Activated CD4-positive, alpha-beta memory T cell treated with anti-CD3 and anti-CD28 coated beads, Interleukin-2, amount 10 ng/mL, durations not matched to agents 7 days and 5 days (primary cell): ENCODE measurements around the gene IL22RA1. TPM values are rescaled to one million over a fixed set of nuclear protein-coding genes. Genes with fewer than 3 reads are reported as not detected.

Source experiments
- CTCF ChIA-PET: fragments of 350-600 bp; sonication (Branson Sonifier 250); formaldehyde crosslinking; loops from one replicate; lab custom pipeline; 2021; ENCODE audit warnings: antibody characterized with exemption, inconsistent platforms; lab: Charles Lee
- POLR2A ChIA-PET: fragments of 350-600 bp; sonication (Branson Sonifier 250); formaldehyde crosslinking; loops from one replicate; lab custom pipeline; 2021; ENCODE audit warnings: antibody characterized with exemption; lab: Charles Lee
- DNase-seq: peaks from one replicate; pipeline ENCODE4 v3.0.0-alpha.2; 2020
- H3K27ac Mint-ChIP-seq: one replicate; pipeline ENCODE4 v1.8.0; 2021; ENCODE audit warnings: mild to moderate bottlenecking, mixed read lengths
- H3K27me3 Mint-ChIP-seq: one replicate; pipeline ENCODE4 v1.8.0; 2021; ENCODE audit warnings: mixed read lengths
- H3K36me3 Mint-ChIP-seq: one replicate; pipeline ENCODE4 v1.8.0; 2021; ENCODE audit warnings: low read depth, mixed read lengths
- H3K4me1 Mint-ChIP-seq: one replicate; pipeline ENCODE4 v1.8.0; 2021; ENCODE audit warnings: mixed read lengths
- H3K4me3 Mint-ChIP-seq: one replicate; pipeline ENCODE4 v1.8.0; 2021; ENCODE audit warnings: mild to moderate bottlenecking, mixed read lengths
- H3K9me3 Mint-ChIP-seq: one replicate; pipeline ENCODE4 v1.8.0; 2021; ENCODE audit warnings: mixed read lengths
- total RNA-seq, 2 experiments: library from RNA; stranded (reverse); gene quantifications; one replicate each; pipeline ENCODE4 v1.2.3, GENCODE V29; 2021

The IL22RA1 gene, protein sequence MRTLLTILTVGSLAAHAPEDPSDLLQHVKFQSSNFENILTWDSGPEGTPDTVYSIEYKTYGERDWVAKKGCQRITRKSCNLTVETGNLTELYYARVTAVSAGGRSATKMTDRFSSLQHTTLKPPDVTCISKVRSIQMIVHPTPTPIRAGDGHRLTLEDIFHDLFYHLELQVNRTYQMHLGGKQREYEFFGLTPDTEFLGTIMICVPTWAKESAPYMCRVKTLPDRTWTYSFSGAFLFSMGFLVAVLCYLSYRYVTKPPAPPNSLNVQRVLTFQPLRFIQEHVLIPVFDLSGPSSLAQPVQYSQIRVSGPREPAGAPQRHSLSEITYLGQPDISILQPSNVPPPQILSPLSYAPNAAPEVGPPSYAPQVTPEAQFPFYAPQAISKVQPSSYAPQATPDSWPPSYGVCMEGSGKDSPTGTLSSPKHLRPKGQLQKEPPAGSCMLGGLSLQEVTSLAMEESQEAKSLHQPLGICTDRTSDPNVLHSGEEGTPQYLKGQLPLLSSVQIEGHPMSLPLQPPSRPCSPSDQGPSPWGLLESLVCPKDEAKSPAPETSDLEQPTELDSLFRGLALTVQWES
- total RNA-seq: not detected

DNA sequence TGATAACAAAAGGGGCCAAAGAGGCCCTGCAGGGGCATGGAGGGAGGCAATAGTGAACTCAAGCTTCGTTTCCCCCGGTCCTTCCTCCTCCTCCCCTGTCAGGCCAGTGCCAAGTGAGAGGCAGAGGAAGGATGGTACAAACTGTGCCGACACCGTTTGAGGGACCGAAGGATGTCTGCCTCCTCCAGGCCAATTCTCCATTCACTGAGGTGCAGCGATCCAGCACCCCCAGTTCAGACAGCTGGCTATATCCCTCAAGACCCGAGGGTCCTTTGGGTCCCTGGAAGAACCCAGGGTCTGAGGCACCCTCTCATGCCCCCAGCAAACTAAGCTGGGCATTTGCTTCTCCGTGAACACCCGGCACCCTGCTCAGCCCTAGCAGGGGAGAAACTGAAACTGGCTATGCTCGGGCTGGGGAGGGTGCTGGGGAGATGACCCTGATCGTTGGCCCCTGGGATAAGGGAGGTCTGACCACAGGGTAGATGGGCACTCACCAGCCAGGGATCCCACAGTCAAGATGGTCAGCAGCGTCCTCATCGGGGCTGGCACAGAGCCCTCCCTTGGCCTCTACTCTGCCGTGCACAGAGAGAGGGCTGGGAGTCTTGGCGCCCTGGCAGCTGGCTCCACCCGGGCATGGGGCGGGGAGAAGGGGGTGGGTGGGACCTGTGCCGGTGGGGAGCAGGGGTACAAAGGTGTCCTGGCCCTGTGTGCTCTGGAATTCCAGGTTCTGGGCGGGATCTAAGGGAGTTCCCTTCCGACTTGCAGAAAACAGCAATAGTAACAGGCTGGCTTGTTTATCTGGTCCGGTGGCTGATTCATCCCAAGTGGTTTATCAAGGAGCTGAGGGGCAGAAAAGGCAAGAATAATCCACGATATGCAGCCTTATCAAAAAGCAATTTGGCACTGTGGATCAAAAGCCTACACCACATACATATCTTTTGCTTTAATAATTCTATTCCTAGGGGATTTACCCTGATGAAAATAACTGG, at the start of gene IL22RA1:
Gene IL22RA1 (minus strand): TSS at position 595 of the 989 bp plus-strand sequence. CDS start 58 bp downstream, at position 537.
- ChIA-PET CTCF (interaction anchor here (1.7 kb wide), 1 partner anchor 72 kb away, joined by 4 read pairs; no protein-coding TSS in a partner anchor), POLR2A (interaction anchor here (1.2 kb wide), 1 partner anchor 7 kb away, joined by 3 read pairs; no protein-coding TSS in a partner anchor)
- peaks cover 8% of the 10 kb centered on the region for H3K27me3 Mint-ChIP-seq
- H3K27ac Mint-ChIP-seq: no peak within 1 kb of the TSS
- H3K36me3 Mint-ChIP-seq: no peaks in the 10 kb centered on the region
- H3K4me1 Mint-ChIP-seq: peaks cover 5% of the 10 kb centered on the region
- no peaks in the 10 kb centered on the region for H3K9me3 Mint-ChIP-seq
- H3K4me3 Mint-ChIP-seq: no peak within 1 kb of the TSS
- no peak for DNase-seq

DNA sequence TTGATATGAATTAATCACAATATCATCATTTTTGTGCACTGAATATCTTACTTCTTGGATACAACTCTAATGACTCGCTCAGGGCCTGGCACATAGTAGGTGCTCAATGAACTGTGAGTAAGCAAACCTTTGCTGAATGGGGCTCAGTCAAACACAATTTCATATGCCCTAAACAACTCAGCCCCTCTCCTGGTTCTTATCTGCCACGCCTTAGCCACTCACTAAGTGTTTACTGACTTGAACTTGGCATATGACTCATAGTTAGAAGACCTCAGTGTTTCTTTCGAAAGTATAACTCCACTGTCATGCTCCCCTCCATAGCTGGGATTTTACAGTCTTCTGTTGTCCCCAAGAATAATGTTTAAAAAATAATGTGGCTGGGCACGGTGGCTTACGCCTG, 48.9 kb upstream of the IL22RA1 start:
- DNase-seq: peak; percentile 58
- H3K27me3 Mint-ChIP-seq: peaks cover 1% of the 10 kb centered on the region
- H3K4me3 Mint-ChIP-seq: peak overlapping the region; percentile 30
- H3K36me3 Mint-ChIP-seq: peaks cover 13% of the 10 kb centered on the region
- ChIA-PET CTCF (interaction anchor here (1.2 to 3.5 kb wide), 5 partner anchors 10 to 224 kb away, joined by 3 to 30 read pairs (median 12); partner anchors contain the start of gene NIPAL3), POLR2A (interaction anchor here (0.6 to 4.5 kb wide), 6 partner anchors 12 to 553 kb away, joined by 3 to 25 read pairs (median 4); partner anchors contain the start of gene CLIC4)
- H3K9me3 Mint-ChIP-seq: peaks cover 3% of the 10 kb centered on the region
- peaks cover 74% of the 10 kb centered on the region for H3K4me1 Mint-ChIP-seq
- H3K27ac Mint-ChIP-seq: peak overlapping the region; percentile 94

DNA sequence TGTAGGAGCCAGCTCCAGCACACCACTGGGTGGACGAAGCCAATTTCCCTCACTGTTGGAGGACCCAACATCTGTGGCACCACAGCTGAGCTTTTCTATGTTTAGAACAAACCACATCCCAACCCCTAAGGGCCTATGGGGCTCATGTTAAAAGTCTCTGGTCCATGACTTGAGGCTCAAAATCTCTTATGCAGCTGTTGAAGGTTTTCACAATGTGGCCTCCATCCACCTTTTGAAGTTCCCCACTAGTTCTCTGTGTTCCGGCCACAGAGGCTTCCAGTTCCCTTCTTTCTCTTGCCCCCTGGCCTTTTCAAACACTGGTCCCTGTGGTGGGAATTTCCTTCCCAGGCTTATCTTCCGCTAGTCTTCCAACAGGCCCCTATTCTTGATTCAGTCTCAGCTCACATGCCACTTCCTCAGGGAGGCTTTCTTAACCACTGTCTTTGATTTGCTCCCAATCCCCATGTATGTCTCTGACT, 48.1 kb upstream of the IL22RA1 start:
- H3K4me1 Mint-ChIP-seq: peaks cover 79% of the 10 kb centered on the region
- H3K27me3 Mint-ChIP-seq: peaks cover 4% of the 10 kb centered on the region
- ChIA-PET CTCF (interaction anchor here (1.2 to 3.3 kb wide), 8 partner anchors 8 to 225 kb away, joined by 3 to 40 read pairs (median 14); partner anchors contain the start of gene NIPAL3), POLR2A (interaction anchor here (1.0 to 4.5 kb wide), 8 partner anchors 41 to 451 kb away, joined by 3 to 25 read pairs (median 4); partner anchors contain the start of genes NIPAL3 and SRSF10)
- peaks cover 16% of the 10 kb centered on the region for H3K36me3 Mint-ChIP-seq
- H3K27ac Mint-ChIP-seq: peak overlapping the region; percentile 94
- H3K4me3 Mint-ChIP-seq: no peak overlapping the region
- H3K9me3 Mint-ChIP-seq: peaks cover 3% of the 10 kb centered on the region
- DNase-seq: no peak

DNA sequence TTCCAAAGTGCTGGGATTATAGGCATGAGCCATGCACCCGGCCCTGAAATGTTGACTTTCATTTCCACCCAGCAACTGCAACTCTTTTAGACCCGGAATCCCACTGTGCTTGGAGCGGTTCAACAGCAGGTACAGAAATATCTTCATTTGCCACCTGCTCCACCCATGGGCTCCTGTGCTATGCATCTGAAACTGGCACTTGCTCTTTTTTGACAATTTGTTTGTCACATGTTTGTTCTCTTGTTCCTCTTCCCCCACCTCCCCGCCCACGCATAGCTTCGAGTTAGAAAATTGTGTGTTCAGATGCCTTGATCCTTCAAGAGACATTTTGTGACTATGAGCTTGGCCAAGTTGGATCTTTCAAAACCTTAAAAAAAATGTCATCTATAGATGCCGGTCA, 46.6 kb upstream of the IL22RA1 start:
- H3K27me3 Mint-ChIP-seq: peaks cover 4% of the 10 kb centered on the region

DNA sequence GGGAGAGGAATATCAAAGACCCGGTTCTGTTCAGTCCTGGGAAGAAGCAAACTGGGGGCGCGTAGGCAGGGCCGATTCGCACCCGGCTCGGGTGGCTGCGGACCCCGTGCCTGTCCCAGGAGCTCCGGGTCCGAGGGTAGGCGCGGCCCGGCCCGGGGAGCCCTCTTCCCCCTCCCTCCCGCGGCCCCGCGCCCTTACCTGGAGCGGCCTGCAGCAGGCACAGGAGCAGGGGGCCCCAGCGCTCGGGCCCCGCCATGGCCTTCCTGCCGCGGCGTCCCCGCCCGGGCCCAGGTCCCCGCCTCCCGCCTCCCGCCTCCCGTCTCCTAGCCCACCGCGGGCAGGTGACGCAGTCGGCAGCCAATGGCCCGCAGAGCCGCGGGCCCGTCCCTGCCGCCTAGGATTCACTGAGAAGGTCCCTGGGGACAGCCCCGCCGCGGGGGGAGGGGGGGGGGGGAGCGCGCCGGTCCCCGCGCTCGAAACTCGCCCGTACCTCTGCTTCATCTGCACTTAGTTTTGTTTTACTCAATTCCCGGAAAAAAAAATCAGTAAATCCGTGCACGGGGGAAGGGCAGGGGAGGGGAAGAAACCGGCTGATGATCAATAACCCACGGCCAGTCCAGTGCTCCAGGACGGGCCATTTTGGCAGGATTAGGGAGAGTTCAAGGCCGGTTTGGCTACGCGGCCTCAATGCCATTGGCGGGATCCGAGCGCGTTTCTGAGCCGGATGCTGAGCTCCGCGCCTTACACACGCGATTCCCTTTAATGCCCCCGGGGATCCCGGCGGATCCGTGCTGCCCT, 44.3 kb upstream of the IL22RA1 start, which contains the start of gene IFNLR1:
Gene IFNLR1 (minus strand): TSS at position 297 of the 798 bp plus-strand sequence. CDS start 41 bp downstream, at position 256.
- peaks cover 10% of the 10 kb centered on the region for H3K36me3 Mint-ChIP-seq
- POLR2A ChIA-PET: interaction anchor here (0.7 to 2.0 kb wide), 6 partner anchors 12 to 230 kb away, joined by 3 to 5 read pairs (median 4); no protein-coding TSS in a partner anchor
- peaks cover 50% of the 10 kb centered on the region for H3K4me1 Mint-ChIP-seq
- H3K27ac Mint-ChIP-seq: peak within 1 kb of the TSS; percentile 38
- CTCF ChIA-PET: interaction anchor here (0.6 to 5.3 kb wide), 9 partner anchors 12 to 1054 kb away, joined by 3 to 37 read pairs (median 7); partner anchors contain the start of gene NIPAL3
- DNase-seq: peak; percentile 79
- peaks cover 3% of the 10 kb centered on the region for H3K9me3 Mint-ChIP-seq
- peak within 1 kb of the TSS; percentile 79 for H3K4me3 Mint-ChIP-seq
- peaks cover 2% of the 10 kb centered on the region for H3K27me3 Mint-ChIP-seq

More for the DNA sequence above, 46.6 kb upstream of the IL22RA1 start:
- H3K27ac Mint-ChIP-seq: peak overlapping the region; percentile 94
- peaks cover 68% of the 10 kb centered on the region for H3K4me1 Mint-ChIP-seq
- ChIA-PET CTCF (interaction anchor here (0.6 to 3.3 kb wide), 8 partner anchors 10 to 226 kb away, joined by 3 to 40 read pairs (median 14); partner anchors contain the start of genes GRHL3 and NIPAL3), POLR2A (interaction anchor here (0.7 to 4.5 kb wide), 8 partner anchors 9 to 333 kb away, joined by 3 to 25 read pairs (median 5); partner anchors contain the start of gene NIPAL3)
- H3K36me3 Mint-ChIP-seq: peaks cover 16% of the 10 kb centered on the region
- DNase-seq: peak; percentile 31
- H3K9me3 Mint-ChIP-seq: peaks cover 3% of the 10 kb centered on the region
- no peak overlapping the region for H3K4me3 Mint-ChIP-seq

DNA sequence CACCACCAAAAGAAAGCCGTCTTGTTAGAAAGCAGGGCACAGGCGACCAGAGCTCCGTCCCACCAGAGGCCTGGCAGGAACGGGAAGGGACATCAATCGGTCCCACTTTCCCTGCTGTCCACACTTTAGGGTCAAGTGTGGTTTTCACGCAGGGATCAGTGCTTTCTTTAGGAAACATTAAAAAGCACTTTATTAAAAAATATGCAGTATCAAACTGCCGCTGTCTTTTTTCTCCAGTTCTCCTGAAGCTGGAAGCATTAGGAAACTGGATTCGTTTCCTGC, 43.7 kb upstream of the IL22RA1 start:
- no peak for DNase-seq
- peaks cover 3% of the 10 kb centered on the region for H3K9me3 Mint-ChIP-seq
- H3K27ac Mint-ChIP-seq: no peak overlapping the region
- H3K27me3 Mint-ChIP-seq: peaks cover 2% of the 10 kb centered on the region
- H3K36me3 Mint-ChIP-seq: peaks cover 10% of the 10 kb centered on the region
- H3K4me3 Mint-ChIP-seq: peak overlapping the region; percentile 79
- ChIA-PET POLR2A (interaction anchor here (0.8 to 2.0 kb wide), 5 partner anchors 17 to 230 kb away, joined by 3 to 5 read pairs (median 4); no protein-coding TSS in a partner anchor), CTCF (interaction anchor here (3.3 to 5.3 kb wide), 4 partner anchors 13 to 205 kb away, joined by 8 to 37 read pairs (median 26); no protein-coding TSS in a partner anchor)
- H3K4me1 Mint-ChIP-seq: peaks cover 45% of the 10 kb centered on the region

DNA sequence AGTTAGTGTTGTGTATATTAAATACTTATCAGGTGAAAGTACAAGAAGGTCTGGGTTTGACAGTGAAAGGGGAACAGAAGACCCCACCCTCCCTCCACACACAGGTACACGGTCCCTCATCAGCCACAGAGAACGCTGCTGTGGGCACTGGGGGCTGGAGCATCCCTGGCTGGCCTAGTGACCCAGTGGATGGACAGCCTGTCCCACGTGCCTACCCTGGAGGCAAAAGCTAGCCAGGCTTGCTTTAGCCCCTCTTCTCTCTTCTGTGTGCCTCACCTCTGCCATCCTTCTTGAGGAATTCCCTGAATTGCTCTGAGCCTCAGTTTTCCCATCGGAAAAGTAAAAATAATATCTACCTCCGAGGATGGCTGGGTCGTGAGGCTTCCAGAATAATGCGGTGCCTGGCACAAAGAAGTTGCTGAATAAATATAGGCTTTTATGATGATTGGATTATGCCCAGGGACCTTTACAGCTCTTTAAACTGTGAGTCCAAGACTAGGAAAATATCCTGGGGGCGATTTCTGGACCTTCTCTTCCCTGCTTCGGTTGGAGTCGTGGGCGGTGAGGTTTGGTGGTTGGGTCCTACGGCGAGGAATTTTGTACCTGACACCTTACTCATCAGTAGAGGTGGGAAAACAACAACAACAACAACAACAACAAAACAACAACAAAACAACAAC, 43.2 kb upstream of the IL22RA1 start:
- H3K4me3 Mint-ChIP-seq: peak overlapping the region; percentile 79
- no peak overlapping the region for H3K27ac Mint-ChIP-seq
- no peak for DNase-seq
- H3K27me3 Mint-ChIP-seq: peaks cover 2% of the 10 kb centered on the region
- peaks cover under 1% of the 10 kb centered on the region for H3K9me3 Mint-ChIP-seq
- H3K36me3 Mint-ChIP-seq: peaks cover 5% of the 10 kb centered on the region
- peaks cover 40% of the 10 kb centered on the region for H3K4me1 Mint-ChIP-seq
- POLR2A ChIA-PET: interaction anchor here (0.8 to 2.0 kb wide), 5 partner anchors 17 to 231 kb away, joined by 3 to 5 read pairs (median 4); no protein-coding TSS in a partner anchor
- CTCF ChIA-PET: interaction anchor here (1.5 to 5.3 kb wide), 5 partner anchors 13 to 206 kb away, joined by 3 to 37 read pairs (median 23); no protein-coding TSS in a partner anchor

DNA sequence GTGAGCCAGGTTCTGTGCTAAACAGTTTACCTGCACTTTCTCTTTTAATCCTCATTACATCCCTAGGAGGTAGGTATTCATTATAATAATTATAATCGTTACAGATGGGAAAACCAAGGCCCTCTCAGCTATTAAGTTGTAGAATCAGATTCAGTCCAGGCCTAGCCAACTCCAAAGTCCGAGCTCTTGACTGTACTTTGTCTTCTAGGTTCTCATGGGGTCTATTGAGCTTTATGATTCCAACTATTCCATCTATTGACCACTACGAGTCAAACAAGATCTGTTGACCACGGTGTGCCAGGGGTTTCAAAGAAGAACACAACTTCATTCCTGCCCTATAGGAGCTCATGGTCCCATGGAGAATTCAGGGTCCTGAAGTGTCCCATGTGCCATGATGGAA, 42.1 kb upstream of the IL22RA1 start:
- ChIA-PET POLR2A (interaction anchor here (0.7 to 1.7 kb wide), 2 partner anchors 35 to 199 kb away, joined by 3 to 5 read pairs; no protein-coding TSS in a partner anchor), CTCF (interaction anchor here (1.0 to 5.3 kb wide), 5 partner anchors 14 to 114 kb away, joined by 3 to 37 read pairs (median 8); no protein-coding TSS in a partner anchor)
- H3K27ac Mint-ChIP-seq: no peak overlapping the region
- peaks cover 3% of the 10 kb centered on the region for H3K36me3 Mint-ChIP-seq
- H3K4me1 Mint-ChIP-seq: peaks cover 29% of the 10 kb centered on the region
- H3K4me3 Mint-ChIP-seq: no peak overlapping the region
- no peaks in the 10 kb centered on the region for H3K9me3 Mint-ChIP-seq
- DNase-seq: no peak
- peaks cover 2% of the 10 kb centered on the region for H3K27me3 Mint-ChIP-seq

DNA sequence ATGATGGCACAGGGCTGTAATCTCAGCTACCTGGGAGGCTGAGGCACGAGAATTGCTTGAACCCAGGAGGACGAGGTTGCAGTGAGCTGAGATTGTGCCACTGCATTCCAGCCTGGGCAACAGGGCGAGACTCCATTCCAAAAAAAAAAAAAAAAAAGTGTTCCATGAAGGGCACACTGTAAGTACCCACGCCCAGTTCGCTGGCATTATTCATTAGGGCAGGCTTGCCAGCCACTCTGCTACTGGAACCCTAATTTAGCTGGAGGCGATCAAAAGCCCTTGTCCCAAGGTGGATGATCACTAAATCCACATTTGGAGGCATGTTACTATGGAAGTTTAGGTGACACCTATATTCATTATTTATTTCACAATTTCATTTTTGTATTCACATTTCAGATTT, 39.1 kb upstream of the IL22RA1 start:
- Mint-ChIP-seq H3K4me1 (peaks cover 5% of the 10 kb centered on the region), H3K9me3 (no peaks in the 10 kb centered on the region), H3K36me3 (peaks cover 5% of the 10 kb centered on the region), H3K27ac (no peak overlapping the region), H3K4me3 (no peak overlapping the region), H3K27me3 (peaks cover 2% of the 10 kb centered on the region)
- ChIA-PET CTCF (interaction anchor here (0.6 kb wide), 1 partner anchor 17 kb away, joined by 5 read pairs; no protein-coding TSS in a partner anchor), POLR2A (no interaction called here)
- no peak for DNase-seq

DNA sequence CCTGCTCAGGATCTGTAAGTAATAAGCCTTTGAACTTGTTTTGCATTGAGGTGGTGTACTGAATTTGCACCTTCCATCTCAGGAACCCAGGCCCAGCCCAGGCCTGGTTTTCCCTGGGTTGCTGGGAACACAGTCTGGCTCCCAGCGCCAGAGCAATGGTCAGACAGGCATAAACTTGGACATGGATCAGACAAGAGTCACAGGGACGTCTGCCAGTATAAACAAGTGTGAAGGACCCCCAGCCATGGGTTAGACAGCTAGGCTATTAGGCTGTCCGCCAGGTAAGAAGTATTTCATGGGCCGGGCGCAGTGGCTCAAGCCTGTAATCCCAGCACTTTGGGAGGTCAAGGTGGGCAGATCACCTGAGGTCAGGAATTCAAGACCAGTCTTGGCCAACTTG, 38.7 kb upstream of the IL22RA1 start:
- Mint-ChIP-seq H3K4me1 (peaks cover 5% of the 10 kb centered on the region), H3K9me3 (no peaks in the 10 kb centered on the region), H3K27me3 (peaks cover 2% of the 10 kb centered on the region), H3K4me3 (no peak overlapping the region), H3K36me3 (peaks cover 5% of the 10 kb centered on the region), H3K27ac (no peak overlapping the region)
- ChIA-PET POLR2A (interaction anchor here (0.6 kb wide), 1 partner anchor 76 kb away, joined by 3 read pairs; no protein-coding TSS in a partner anchor), CTCF (interaction anchor here (0.6 kb wide), 1 partner anchor 18 kb away, joined by 5 read pairs; no protein-coding TSS in a partner anchor)
- DNase-seq: no peak
